GM19372 (cell line): Measurements from ENCODE around the gene ASPHD2.
"Not testable (repeated sequence)": the region's sequence is repeated elsewhere in the genome, so short reads cannot be mapped to it uniquely, and the experiment has no call there.

Source experiments
- ATAC-seq: cut with Tn5 transposase; IDR thresholded peaks from one replicate; pipeline ENCODE4 v1.9.1; 2021; ENCODE audit warnings: mild to moderate bottlenecking, low read depth, moderate library complexity; ENCODE audit not compliant: unreplicated experiment

The ASPHD2 gene, protein sequence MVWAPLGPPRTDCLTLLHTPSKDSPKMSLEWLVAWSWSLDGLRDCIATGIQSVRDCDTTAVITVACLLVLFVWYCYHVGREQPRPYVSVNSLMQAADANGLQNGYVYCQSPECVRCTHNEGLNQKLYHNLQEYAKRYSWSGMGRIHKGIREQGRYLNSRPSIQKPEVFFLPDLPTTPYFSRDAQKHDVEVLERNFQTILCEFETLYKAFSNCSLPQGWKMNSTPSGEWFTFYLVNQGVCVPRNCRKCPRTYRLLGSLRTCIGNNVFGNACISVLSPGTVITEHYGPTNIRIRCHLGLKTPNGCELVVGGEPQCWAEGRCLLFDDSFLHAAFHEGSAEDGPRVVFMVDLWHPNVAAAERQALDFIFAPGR

DNA sequence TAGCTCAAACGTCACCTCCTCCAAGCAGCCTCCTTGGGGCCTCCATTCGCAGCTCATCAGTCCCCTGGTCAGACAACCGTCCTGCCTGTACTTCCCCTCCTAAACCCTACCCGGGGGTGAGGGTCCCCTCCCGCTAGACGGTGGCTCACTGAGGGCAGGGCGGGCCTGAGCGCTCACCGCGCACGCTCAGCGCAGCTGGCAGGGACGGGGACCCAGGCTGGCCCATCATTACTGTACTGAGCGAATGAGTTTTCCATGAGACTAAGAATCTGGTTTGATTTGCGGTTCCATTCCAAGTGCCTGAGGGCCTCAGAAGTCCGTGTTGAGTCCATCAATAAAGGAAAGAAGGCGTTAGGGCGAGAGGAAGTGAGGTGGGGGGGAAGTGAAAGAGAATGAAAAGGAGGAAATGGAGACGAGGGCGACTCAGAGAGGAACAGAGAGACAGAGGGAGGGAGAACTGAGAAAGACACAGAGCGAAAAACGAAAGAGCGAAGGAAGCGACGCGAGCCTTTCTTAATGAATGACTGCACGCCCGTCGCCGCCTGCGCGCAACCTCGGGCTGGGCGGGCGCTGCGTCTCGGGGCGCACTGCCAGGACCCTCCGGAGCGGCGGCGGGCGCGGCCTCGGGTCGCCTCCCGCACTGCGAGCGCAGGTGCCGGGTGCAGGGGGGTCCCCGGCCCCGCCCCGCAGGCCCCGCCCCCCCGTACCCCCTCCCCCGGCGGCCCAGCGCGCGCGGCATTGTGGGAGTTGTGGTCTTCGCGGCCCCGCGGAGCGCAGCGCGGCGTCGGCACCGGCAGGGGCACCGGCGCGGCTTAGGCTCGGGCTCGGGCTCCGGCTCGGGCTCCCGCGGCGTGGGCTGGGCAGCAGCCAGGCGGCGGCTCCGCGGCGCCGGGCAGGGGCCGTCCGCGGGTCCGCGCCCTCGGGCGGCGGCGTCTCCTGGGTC, at the start of gene ASPHD2:
Gene ASPHD2, plus strand, starts transcription at position 746 of the 943 bp plus-strand sequence. CDS start 4,356 bp downstream, outside the sequence.
- peak; percentile 78 for ATAC-seq

DNA sequence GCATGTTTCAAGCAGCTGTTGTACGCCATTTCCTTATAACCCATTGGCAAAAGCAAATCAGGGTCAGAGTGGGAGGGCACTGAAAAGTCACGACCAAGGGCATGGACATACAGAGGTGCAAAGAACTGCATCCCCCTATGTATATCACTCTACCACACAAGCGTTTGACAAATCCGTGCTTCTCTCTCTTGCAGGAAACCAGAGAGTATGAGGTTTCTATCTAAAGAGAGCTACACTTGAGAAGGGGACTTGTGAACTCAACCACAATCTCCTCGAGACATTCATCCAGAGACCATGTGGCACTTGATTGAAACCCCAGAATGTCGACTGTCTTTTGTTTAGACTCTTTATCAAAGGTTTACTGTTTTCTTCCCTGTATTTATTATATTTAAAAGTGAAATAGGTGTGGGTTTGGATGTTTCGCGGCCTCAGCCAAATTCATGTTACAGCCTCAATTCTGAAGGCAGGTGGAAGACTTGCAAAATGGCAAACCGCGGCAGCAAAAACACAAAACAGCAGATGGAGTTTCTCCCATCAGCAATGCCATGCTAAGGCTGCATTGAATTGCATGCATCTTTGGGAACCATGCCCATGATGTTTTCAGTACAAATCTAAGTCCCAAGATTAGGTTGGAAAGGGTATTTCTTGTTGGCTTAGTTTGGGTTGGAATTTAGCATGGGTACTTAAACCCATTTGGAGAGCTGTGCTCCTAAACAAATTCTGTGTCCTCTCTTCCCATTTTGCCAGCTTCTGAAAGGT, 48.8 kb upstream of the ASPHD2 start:
- ATAC-seq: no peak

DNA sequence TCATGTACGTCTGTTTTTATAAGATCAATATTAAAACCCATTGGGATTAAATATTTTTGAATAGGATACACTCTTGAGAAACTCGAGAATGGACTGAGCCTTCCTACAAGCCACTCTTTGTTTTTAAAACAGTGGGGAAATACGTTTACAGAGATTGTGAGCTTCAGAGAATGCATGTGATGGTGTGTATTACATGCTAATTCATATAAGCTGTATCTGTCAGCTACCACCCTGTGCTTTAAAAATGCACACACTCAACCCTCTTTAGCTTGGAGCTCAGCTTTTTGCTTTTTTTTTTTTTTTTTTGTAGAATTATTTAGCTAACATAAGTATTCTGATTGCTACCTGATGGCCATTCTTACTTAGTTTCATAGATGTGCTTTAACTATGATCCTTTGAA, 46.3 kb upstream of the ASPHD2 start:
- no peak for ATAC-seq

DNA sequence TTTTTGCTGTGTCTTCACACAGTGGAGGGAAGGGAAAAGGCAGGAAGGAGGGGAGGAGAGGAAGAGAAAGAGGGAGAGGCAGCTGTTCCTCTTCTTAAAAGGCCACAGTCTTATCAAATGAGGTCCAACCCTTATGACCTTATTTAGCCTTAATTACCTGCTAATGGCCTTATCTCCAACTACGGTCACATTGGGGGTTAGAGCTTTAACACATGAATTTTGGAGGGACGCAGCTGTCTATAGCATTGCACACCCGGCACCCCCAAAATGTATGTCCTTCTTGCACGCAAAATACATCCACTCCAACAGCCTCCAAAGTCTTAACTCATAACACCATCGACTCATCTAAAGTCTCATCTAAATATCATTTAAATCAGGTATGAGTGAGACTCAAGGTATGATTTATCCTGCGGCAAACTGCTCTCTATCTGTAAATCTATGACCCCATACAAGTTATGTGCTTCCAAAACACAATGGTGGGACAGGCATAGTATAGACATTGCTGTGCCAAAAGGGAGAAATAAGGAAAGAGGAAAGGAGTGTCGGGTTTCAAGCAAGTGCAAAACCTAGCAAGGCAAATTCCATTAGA, 45.0 kb upstream of the ASPHD2 start:
- ATAC-seq: no peak

DNA sequence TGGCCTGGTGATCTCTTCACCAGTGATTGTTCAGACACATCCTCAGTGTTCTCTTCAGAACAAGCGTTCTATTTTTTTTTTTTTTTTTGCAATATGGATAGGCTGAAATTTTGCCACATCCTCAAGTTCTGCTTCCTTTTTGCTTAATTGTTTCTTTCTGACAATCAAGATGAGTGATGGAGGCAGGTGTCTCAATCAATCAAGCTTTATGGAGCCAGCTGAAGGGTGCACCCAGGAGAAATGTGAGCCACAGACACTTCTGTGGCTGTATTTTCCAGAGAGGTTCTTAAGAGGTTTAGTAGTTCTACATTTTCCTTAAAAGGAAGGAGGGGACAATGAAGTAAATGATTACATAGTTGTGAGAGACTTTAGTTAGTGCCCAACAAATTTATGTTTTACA, 43.9 kb upstream of the ASPHD2 start:
- no peak for ATAC-seq

DNA sequence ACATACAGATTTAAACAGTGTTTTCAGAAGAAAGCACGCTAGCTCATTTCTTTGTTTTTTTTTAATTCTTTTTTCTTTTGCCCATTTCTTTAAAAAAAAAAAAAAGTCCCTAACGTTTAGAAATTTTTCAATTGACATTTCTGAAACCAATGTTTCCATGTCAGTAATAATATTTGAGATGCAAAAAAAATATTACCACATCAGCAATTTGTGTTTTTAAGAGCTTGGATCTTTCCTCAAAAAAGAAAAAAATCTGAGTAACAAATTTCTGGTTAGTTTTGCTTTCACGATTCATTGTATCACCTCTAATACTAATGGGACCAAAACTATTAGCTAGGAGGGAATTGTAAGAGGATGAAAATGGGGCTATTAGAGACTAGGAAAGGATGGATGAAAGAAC, 39.9 kb upstream of the ASPHD2 start:
- no peak for ATAC-seq

DNA sequence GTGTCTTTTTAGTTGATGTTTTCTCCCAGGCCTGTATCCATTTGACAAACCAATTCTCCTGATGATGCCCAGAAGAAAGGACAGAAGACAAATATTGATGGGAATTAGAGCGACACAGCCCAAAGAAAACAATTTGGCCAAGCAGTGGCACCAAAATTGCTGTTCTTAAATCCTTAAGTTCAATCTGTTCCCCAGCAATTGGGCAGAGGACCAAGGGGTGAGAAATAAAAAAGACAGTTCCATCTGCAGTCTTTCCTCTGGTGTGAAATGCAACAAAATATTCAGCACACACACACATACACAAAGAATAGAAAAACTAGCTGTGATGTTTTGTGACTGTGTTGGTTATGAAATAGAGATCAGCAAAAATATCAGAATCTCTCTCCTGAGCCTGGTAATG, 38.0 kb upstream of the ASPHD2 start:
- ATAC-seq: no peak

DNA sequence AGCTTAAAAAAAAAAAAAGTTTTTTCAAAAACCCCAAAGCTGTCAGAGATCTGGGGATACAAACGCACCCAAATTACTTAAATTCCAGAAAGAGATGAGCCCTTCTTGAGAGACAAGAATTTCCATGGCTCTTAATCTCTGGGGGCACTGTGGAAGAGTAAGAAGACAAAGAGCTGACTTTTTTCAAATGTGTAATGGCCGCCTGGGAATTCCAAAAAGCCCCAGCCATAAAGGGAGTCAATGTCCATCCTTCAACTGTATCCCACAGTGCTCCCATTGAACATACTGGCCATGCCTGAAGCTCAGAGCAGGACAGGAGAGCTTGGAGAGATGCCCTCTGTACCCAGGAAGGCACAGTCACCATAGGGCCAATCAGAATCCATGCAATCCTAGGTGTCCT, 37.4 kb upstream of the ASPHD2 start:
- ATAC-seq: no peak

DNA sequence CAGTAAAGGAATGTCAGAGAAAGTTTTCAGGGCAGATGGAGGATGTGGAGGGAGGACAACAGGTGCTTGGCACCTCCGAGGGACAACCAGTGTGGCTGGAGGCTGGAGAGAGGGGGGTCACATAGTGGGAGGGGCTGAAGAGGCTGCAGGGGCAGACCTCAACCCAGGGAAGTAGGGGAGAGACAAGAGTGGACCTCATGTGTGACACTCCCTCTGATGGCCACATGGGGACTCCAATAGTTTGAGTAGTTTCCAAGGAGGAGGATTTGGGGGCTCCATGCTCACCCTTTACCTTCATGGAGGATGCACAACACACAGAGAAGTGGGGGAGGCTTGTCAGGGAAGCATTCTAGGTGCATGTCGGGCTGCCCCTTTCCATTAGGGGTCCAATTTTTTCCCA, 35.1 kb upstream of the ASPHD2 start:
- ATAC-seq: no peak

DNA sequence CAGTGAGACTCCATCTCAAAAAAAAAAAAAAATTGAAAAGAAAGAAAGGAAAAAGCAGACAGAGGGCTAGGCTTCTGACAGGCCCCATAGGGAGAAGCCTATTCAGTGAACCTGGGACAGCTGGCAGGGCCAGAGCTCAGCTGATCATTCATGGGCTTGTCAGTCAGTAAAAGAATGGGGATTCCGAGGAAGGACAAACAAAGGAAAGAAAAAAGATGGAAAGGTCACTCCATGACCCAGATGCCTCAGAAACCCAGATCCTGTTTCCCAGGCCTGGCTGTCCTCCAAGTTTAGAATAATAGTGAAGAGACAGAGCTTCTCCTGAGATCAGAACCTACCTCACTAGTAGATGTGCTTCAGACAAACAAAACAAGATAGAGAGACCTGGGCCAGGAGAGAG, 34.3 kb upstream of the ASPHD2 start:
- ATAC-seq: no peak

DNA sequence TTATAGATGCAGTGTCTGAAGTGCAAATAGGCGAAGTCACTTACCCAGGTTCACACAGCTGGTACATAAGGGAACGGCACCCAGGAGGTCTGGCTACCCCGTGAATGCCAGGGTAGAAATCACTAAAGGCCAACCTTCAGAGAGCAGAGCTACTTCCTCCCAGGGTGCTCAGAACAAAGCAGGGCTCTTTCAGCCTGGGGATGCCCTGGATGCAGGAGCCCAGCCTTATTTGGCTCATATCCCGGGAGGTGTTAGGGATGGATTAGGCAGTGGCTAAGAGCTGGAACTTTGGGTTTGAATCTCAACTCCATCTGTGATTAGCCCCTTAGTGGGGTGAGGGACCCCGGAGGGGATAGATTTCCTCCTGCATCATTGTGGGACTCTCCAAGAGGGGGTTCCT, 33.1 kb upstream of the ASPHD2 start:
- no peak for ATAC-seq

DNA sequence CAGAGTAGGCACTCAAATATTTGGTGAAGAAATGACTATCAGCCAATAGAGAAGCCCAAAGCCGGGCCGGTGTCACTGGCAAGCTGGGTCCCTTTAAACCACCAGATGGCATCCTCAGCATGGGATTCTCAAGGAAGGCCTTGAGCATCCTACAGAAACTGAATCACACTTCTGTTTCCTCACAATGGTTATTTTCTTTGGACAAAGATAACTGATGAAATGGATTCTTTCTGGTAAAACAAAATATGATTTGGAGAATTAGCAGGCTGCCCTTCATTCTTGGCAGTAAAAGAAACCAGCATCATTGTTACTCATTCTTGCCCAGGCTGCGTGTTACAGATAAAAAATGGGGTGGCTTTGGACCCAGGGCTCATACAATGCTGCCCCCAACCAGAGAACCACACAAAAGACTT, 30.3 kb upstream of the ASPHD2 start:
- ATAC-seq: no peak

DNA sequence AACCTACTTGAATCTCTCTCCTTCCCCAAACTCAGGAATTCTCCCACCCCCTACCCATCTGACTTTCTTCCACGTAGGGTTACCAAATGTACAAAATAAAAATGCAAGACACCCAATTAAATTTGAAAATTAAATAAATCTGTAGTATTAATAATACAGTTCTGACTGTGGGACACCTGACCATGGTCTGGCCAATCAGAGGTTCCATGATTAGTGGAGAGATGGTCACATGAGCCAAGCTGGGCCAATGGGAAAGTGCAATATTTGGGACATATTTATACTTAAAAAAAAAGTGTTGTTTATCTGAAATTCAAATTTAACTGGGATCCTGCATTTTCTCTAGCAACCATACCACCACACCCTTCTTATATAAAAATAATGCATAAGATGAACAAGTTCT, 29.8 kb upstream of the ASPHD2 start:
- ATAC-seq: no peak

DNA sequence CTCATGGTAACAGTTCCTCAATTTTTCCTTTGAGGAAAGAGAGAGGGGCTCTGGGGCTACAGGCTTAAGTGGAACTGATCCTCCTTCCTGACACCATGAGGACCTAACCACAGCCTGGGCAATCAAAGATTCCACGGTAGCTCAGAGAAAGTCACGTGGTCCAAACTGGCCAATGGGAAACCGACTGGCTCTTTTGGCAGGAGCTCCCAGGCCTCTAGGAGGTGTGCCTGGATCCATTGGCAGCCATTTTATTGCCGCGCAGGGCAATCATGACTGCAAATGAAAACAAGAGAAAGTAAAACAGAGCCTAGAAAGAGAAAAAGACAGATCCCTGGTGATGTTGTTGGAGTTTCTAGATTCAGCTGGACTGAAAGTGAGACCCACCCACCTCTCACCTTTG, 27.3 kb upstream of the ASPHD2 start:
- no peak for ATAC-seq

DNA sequence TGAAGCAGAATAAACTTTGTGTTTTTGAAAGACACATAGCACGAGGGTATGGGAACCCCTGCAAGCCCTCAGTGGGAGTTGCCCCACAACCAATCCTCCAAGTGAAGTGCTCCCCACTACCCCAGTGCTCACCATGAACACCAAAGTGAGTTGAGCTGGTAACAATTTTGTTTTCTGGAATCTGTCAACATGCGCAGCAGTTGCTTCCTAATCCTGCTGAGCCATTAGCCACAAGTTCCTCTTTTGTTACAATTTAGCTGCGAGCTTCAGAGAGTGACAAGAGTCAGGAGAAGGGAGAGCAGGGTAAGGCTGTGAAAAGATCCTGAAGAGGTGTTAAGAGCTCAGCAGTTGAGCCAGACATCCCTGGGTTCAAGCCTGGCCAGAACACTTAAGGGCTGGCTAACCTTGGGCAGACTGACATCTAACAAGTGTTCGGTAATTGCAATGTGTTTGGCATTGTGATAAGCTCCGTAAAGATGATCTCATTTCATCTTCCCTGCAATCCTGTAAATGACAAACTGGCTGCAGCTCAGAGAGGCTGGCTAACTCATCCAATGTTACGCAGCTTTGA, 24.1 kb upstream of the ASPHD2 start:
- ATAC-seq: no peak

DNA sequence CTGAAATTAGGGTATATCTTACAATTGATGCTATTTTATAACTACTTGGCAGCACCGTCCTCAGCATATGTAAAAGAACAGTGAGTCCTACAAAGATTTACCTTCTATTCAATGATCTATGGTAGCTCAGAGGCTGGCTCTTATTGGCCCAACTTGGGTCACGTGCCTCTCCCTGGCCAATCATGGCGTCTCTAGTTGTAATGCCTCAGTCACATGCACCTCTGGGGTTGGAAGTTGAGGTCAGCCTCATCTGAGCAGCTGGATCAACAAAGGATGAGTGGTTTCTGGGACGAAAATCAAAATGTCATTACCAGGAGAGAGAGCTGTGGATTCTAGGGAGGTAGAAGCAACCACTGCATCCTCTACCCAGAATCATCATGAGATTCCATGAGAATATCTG, 22.9 kb upstream of the ASPHD2 start:
- ATAC-seq: no peak

DNA sequence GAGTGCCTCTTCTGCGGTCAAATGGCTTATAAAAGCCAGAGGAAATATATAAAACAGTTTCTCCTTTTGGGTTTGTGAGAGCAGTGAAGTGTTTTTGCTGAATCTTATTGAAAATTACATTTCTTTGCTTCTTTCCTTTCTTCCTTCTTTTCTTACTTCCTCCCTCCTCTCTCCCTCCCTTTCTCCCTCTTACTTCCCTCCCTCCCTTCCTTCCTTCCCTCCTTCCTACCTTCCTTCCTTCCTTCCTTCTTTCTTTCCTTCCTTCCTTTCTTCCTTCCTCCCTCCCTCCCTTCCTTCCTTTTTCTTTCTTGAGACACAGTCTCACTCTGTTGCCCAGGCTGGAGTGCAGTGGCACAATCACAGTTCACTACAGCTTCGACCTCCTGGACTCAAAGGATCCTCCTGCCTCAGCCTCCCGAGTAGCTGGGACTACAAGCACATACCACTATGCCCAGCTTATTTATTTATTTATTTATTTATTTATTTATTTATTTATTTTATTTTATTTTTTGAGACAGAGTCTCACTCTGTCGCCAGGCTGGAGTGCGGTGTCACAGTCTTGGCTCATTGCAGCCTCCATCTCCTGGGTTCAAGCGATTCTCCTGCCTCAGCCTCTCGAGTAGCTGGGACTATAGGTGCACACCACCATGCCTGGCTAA, 20.4 kb upstream of the ASPHD2 start:
- ATAC-seq: not testable (repeated sequence)

DNA sequence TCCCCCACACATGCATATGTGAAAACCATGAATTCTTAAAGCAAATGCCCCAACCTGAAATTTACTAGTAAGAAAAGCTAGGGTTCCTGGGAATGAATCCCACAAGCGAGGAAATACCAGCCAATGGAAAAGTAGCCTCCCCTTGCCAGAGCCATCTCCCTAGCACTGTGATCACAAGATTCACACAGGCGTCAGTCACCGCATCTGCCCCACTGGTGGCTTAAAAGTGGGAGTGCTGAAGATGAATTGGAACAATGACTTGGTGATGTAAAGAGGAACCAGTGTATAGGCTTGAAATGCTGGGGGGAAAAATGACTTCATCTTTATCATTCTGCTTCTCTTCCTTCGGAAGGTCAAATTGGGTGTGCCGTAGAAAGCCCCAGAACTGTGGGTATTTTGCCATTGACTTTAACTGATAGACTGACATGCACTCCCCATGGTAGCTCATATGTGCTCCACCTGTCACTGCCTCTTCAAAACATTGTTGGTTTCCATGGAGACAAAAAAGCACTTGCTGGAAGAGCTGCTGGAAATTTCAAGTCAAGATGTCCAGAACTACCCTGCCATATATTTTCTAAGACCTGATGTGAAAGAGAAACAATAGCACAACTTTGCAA, 19.2 kb upstream of the ASPHD2 start:
- ATAC-seq: no peak

DNA sequence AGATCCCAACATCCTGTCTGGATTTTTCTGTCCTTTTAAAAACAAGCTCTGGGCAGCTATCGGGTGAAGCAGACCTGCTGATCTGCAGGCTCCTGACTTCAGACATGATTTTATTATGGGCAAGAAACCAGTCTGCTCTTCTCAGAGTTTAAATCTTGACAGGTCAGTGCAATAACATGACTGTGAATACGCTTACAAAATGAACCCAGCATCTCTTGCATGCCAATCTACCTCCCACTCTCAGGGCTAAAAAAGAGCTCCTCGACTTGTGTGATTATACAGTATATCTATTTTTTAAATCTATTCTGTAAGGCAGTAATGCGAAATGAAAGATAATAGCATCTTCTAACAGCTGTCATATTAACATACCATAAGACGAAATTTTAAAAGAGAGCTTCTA, 18.7 kb upstream of the ASPHD2 start:
- no peak for ATAC-seq
